NCI-H526 (cell line): ENCODE measurements around the gene PITPNM3.

ENCODE experiments used
- DNase-seq, 2 experiments: peaks; one replicate each; lab custom pipeline; 2025; lab: John Stamatoyannopoulos, UW

PITPNM3 gene

DNA sequence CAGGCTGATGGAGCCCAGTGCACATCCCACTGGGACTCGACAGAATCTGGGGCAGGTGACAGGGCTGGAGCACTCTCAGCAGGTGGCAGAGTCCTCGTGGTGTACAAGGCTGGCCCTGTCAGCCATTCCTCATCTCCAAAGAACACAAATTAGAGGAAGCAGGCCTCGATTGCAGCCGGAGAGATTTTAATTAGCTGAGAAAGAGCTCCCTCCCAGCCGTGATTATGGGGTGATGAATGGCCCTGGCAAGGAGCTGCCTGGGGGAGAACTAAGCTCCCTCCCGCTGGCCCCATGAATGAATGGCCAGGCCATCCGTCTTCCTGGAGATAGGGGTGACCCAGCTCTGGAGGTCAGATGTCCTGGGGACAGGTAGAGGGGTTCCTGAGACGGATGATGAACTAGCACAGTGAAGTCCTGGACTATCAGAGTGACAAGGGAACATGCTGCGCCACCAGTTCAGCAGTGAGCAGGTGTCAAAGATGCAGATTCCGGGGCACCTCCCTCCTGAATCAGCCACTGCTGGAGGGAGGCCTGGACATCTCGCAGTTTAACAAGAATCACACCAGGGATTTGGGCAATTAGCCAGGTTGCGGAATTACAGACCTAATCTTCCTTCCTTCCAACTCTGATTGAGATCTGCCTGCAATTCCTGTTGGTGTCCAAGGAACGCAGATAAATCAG, 76.6 kb downstream of the PITPNM3 start:
- no peak for DNase-seq

DNA sequence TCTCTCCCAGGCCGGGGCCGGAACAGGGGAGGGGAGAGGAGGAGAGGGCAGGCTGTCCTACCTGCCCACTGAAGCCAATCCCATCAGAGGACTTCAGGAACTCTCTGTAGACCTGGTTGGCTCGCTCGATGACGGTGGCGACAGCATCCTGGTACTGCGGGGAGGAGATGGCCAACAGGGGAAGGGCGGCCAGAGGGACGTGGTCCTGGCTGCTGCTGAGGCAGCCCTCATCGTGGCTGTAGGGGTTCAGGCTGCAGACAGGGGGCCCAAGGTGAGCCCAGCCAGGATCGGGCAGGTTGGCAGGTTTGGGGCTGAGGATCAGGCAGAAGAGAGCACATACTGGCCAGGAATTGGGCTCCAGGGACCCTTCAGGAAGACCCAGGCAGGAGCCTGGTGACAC, 77.9 kb downstream of the PITPNM3 start:
- no peak for DNase-seq

DNA sequence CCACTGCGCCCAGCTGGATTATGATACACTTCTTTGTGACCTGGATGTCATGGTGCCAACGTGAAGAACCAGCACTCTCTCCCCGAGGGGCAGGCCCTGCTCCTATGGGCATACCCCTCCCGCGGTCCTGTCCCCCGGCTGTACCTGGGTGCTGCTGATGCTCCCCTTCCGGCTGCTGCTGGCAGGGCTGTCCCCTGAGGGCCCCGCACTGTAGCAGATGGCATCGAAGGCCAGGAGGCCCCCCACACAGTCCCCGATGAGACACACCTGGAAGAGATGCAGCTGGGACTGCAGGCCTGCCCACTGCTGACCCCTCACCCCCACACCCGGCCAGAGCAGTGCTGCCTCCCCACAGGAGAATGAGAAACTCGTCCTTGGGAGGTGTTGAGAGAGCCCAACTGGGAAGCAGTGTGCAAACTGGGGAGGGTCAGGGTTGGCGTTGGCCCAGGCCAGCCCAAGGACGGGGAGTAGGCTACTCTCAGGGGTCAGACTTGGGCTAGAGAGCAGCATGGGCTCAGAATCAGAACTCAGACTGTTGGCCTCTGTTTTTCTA, 78.4 kb downstream of the PITPNM3 start:
- no peak for DNase-seq

DNA sequence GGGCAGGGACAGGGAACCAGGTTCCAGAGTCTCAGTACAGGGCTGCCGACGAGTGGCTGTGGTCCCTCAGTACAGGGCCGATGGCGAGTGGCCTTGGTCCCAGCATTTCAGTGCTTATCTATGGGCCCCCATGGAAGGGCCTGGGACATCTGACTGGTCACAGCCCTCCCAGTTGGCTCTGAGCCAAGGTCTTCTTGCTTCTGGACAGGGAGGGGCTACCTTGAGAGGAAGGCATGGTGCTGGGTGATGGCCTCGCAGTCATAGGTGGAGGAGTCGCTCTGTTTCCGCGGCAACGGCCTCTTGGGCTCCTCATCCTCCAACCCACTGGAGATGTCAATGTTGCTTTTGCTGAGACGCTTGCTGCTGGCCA, 79.6 kb downstream of the PITPNM3 start:
- DNase-seq: no peak

DNA sequence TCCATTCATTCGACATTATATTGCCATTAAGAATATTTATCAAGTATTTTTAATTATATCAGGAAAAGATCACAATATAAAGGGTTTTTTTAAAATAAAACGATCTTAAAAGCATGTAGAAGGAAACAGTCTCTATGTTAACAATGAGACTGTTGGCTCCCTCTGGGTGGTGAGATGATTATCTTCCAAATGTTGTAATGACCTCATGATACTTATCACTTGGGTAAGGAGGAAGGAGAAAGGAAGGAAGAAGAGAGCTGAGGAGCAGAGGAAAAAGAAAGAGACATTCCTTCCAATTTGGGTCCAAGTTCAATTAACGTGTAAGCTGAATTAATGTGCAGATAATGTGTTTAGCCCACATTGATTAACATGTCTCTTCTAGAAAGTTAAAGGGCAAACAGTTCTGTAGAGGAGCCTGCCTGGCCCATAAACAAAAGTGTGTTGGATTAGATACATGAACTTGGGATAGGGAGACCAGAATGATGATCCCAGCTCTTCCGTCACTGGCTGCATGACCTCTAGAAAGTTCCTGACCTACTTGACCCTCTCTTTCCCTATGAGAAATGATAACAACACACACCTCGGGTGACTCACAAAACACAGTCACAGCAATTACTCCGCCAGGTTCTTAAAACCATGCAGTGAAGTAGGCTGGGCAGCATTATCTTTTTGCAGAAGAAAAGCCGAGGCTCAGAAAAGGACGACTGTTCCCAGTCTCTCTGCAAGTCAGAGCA, 80.1 kb downstream of the PITPNM3 start:
- DNase-seq: no peak

DNA sequence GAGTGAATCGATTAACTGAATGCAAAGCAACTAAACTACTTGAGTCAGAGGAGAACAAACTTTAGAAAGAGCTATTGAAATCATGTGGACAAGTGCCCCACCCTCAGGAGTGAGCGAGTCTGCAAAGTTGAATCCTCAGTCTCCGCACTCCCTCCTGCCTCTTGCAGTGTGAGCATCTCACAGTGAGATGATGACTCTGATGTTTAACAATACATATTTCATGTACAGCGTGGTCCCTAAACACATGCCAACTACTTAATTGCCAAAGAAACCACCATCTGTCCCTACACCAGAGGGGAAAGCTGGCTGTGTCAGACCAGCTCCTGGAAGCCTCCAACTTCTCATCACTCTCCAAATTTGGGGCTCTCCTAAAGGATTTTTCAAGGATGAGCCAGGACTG, 80.9 kb downstream of the PITPNM3 start:
- no peak for DNase-seq

DNA sequence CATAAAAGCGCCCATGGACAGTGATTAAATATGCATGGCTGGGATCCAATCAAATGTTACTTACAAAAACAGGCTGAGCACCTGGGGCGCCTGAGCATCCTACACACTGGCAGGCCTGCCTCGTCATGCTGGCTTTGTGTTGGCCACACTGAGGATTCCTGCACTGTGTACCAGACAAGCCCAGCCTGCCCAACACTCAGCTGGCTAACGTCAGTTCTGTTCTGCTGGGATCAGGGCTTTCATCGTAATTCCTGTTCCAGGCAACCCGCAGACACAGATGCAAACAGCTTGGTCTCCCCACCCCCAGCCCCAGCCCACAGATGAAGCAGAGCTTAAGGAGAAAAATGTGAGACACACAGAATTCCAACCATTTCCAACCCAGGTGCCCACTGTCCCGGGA, 81.4 kb downstream of the PITPNM3 start:
- no peak for DNase-seq

DNA sequence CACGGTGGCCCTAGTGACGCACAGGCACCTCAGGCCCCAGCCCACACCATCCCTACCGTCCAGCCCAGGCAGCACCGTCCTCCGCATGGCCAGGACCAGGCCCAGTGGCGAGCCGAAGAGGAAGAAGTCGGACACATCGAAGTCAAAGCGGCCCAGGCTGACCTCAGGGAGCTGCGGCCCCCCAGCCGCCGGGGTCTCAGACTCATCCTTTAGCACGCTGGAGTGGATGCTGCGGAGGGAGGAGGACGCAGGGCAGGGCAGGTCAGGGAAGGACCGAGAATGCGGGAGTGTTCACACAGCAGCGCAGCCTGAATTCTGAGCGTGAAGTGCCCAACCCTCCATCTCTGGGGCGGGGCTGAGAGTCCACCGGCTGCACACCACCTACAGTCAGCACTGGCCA, 82.0 kb downstream of the PITPNM3 start:
- no peak for DNase-seq

DNA sequence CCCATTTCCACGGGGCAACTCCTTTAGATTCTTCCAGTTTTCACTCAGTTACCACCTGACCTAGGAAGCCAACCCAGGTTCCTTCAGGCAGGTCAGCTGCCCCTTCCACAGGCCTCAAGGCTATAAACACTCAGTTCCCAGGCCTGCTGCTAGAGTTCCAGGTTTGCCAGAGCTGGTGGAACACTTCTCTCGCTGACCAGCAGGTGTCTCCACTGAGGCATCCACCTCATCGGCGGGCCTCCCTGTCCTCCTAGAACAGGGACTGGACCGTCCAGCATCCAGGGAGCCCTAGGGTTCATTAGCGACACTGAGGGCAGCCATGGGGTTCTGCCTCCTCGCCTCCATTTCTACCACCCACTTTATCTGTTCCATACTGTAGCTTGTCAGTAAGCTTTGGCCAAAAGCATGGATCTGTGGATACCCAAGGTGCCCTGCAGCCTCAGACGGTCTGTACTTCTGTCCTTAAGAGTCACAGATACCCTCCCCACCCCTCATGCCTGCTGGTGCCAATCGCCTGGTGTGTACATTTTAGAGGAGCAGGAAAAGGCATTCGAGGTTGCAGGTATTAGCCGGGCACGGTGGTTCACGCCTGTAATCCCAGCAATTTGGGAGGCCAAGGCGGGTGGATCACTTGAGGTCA, 83.1 kb downstream of the PITPNM3 start:
- DNase-seq: peak; percentile 29 to 59

DNA sequence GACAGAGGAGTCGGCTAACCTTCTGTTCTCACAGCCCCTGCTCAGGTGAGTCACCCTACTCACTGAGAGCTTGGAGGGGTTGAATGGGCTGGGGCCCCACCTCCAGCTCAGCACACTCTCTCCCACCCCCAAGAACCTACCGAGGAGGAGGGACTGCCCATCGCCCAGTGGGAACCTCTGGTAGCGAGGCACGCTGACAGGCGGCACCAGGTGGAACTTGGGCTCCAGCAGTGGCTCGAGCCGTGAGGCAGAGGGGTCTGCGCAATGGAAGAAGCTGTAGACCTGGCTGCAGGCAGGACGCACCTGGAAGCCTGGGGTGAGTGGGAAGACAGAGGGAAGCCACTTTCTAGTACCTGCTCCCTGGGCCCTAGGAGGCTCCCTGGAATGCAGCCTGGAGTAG, 83.8 kb downstream of the PITPNM3 start:
- DNase-seq: no peak

DNA sequence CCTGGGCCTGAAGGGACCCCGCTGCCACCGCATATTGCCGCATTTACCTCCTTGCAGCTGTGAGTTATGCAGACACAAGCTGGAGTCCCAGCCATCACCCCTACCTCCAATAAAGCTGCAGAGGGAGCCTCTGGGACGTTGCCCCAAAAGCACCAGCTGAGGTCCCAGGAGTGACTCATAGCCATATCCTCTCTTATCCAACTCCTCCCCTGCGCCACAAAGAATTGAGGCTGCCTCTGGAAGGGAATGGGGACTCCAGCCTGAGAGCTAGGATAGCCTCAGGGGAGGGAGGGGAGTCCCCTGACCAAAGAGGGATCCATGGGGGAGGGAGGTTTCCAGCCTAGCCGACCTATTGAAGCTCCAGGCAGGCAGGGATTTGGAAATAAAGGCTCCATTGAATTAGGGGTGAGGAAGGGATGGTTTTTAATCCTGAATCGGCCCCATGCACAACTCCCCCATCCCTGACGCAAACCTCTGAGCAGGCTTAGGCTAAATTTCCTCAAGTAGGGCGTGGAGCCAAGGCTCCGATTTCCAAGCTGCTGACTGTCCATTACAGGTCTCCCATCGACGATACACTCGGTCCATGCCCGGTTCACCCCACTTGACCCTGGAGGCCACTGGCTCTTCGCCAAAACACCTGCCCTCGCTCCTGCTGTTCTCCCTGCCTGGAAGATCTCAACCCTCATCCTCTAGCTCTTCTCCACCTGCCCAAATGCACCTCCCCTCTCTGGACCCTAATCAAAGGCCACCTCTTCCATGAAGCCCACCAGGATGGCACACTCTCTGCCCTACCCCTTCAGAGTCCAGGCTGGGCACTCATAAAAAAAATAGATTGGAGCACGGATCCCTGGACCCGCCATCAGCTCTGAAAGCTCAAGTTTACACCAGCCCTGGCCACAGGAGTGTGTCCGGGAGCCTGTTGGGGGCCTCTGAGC, 84.6 kb downstream of the PITPNM3 start:
- no peak for DNase-seq

DNA sequence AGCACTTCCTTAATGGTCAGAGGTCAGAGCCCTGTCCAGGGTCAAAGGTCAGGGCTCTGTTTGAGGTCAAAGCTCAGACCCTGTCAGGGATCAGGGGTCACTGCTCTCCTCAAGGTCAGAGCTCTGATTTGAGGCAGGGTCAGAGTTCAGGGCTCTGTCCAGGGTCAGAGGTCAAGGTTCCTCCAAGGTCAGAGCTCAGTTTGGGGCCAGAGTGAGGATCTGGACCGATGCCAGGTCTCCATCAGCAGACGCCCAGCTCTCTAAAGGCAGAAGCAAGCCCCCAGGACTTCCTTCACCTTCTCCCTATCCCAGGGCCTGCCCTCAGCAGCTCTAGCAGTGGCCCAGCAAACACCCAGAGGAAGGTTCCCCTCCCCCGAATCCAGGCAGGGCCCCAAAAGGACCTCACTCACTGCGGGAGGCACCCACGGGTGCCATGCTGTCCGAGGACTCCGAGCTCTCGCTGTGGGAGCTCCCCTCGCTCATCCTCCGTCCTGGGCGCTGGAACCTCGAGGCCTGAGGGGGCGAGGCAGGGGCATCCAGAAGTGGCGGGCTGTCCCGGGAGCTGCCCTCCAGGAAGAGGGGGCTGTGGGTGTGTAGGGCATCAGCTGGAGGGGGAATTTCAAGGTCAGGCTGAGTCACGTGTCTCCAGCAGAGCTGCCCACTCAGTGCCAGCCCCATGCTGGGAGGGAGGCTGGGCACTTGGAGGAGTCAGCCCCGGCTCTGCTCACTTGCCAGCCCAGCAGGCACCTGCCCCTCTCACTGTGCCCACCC, 85.4 kb downstream of the PITPNM3 start:
- DNase-seq: no peak

DNA sequence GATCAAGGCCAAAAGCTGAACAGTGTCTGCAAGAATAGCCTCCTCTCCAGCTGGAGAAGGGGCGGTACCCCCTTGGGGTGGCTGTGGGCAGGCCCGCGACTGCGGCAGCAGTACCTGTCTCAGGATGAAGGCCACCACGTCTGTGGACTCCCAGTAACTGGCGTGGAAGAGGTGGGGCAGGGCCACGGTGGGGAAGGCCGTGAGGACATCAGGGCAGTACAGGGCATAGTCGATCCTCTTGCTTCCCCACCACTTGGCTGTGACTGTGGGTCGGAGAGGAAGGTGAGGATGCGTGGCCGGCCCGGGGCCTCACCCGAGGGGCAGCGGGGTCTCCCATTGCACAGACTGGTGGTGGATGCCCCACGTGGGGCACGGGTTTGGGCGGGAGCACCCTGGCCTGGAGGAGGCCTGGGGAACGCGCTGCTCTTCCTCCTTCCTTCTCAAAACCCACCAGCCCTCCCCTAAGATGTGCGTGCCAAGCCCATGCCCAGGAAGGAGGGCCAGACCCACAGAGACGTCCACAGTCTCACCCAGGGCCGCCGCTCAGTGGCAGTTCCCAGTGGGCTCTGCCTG, 86.1 kb downstream of the PITPNM3 start:
- no peak for DNase-seq

DNA sequence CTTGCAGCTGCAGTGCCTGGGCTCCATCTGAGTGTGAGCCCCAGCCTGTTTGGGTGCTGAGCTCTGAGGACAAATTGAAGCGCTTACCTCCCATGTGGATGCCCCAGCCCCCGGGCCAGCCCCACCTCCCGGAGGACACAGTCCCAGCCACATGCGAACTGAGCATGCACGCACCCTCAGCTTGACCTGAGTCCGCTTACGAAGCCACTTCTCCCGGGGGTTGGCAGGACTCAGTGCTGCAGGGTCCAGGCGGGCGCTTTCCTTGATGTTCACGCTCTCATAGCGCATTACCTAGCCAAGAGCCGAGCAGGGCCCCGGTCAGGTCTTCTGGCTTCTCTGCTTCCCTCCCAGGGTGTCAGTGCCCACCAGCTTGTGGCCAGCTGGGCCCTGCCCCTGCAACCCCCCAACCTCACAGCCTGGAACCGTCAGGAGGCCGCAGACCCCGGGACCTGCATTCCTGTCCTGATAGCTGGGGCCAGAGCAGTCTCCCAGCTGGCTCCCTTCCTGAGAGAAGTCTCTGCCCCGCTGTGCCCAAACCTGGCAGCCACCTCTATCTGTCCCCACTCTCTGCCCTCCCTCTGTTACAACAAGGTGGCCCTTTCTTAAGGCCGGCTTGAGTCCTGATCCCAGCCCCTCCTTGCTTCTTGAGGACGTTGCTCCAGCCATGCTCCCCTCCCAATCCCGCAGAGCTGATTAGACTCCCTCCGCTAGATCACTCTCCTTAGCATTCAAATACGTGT, 88.1 kb downstream of the PITPNM3 start:
- DNase-seq: no peak

DNA sequence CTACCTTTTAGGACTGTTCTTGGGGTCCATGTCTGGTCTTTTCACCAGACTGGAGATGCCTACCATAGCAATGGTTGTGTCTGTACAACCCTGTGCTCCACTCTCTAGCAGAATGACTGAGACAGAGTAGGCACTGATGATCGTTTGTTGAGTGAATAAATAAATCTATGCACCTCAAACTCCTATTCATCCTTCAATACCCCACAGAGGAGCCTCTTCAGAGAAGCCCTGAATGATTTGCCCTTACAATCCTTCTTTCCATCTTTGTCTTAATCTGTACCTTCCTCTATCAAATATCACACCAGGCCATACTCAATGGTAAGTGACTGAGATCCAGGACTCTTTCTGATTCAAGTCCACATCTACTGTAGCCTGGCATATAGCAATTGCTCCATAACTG, 88.8 kb downstream of the PITPNM3 start:
- no peak for DNase-seq

DNA sequence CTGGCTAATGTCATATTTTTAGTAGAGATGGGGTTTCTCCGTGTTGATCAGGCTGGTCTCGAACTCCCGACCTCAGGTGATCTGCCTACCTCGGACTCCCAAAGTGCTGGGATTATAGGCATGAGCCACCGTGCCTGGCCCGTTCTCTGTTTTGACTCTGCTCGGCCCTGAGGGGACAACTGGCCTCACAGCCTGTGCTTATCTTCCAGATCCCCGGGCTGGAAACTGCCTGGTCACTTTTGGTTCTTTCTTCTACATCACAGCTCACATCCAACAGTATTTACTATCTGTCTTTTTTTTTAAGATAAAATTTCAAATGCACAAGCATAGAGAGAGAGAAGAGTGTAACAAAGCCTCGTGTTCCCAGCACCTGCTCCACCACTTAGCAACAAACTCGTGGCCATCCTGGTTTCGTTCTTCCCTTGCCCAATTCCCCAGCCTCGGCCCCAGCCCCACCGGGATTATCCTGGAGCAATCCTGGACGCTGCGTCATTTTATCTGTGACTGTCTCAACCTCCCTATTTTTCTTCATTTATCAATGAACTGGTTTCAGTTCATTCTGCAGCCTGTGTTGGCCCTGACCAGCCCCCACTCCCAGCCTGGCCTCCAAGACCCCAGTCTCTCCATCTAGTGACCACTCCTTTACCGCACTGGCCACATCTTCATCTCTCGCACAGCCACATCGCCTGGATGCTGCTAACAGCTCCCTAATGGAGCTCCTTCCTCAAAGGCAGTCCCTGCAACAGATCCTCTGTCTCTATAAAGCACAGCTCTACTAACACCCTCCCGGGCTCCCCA, 91.0 kb downstream of the PITPNM3 start:
- no peak for DNase-seq

DNA sequence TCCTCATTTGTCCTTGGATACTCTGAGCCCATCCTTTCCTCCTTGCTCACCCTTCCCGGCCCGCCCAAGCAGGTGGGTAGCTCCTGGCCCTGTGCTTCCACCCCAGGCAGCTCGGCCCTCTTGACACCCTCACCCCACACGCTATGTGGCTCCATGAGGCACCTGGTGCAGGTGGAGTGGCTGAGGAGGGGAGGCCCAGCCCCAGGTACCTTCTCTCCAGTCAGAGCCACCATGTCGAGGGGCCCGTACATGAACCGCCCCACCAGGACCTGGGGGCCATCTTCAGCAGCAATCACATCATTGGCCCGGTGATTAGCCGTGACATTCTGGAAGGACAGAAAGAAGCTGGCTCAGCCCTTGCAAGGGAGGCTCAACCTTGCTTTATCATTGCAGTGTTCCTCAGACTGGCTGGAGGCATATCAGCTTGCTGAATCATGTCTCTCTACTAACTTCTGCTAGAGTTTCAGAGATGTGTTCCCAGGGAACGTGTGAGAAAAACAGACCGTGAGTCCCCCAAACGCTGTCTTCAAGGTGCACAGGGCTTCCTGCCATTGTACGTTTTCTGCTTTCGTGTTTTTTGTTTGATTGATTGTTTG, 91.8 kb downstream of the PITPNM3 start:
- no peak for DNase-seq

DNA sequence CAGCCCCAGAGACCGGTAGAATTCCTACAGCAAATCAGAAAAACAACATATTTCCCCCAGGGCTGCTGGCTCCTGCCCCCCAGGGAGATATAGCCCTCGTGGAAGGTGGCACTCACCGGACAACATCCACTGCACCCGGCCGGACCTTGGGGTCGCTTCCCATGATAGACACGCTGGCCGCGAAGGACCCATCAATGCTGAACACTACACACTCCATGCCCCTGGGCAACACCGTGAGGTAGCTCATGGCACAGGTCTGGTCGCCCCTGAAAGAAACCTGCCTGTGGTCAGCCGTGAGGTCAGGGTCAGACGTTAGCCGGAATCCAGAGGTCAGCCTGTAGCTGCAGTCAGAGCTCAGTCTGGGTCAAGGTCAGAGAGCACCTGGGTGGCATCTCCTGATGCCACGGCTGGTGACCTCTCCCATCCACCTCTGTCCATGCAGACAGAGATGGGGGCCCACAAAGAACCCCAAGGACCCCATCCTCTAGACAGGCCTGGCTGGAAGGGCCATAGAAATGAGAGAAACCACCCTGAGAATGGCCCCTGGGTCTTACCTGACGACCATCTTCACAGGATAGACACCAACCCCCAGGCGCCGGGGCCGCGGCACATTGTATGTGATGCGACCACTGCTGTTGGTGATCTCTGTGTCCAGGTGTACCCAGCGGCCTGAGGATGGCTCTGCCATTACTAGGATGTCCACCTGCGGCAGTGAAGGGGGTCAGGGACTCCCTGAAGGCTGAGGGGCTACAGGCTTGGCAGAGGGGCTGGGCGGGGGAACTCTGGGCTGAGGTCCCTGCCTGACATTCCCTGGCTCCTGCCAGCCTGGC, 92.5 kb downstream of the PITPNM3 start:
- no peak for DNase-seq
